A549 treated with dexamethasone at 1 μM for 4 hours (cell line): ENCODE measurements around the gene IARS2. TPM values are rescaled to one million over a fixed set of nuclear protein-coding genes. Genes with fewer than 3 reads are reported as not detected.

Source experiments
- total RNA-seq: library from RNA; stranded (reverse); fragments of 200-300 nt; extraction: Qiagen RNA extraction; gene quantifications from 5 replicates; pipeline ENCODE4 v1.2.3, GENCODE V29; 2022

Gene IARS2
- total RNA-seq = 97.7 to 116 TPM (median 109 TPM) in 5 replicates

GRCh38 chr1:220094016-220094911, at the start of gene IARS2:
IARS2 (plus strand) TSS chr1:220094132; CDS start chr1:220094217, 85 bp downstream.

GRCh38 chr1:220046052-220046930, 47.6 kb upstream of the IARS2 start, which contains the start of gene EPRS1:
EPRS1 (minus strand) TSS chr1:220046505; CDS start chr1:220046388, 117 bp downstream.

GRCh38 chr1:220089650-220090556, 4.0 kb upstream of the IARS2 start, which contains the start of gene BPNT1:
BPNT1 (minus strand) TSS chr1:220089788; CDS start chr1:220079846, 9,942 bp downstream.

Other genes starting within 250 kb of the IARS2 start
- gene SLC30A10, start 165.6 kb upstream of the IARS2 start, total RNA-seq = 0.05 to 0.11 TPM in 2 of 5 replicates, not detected in the others
- gene EPRS1, start 47.6 kb upstream of the IARS2 start, total RNA-seq = 74.4 to 82.4 TPM (median 79.0 TPM) in 5 replicates
- gene BPNT1, start 4.3 kb upstream of the IARS2 start, total RNA-seq = 15.7 to 18.2 TPM (median 16.7 TPM) in 5 replicates
- gene RAB3GAP2, start 178.3 kb downstream of the IARS2 start, total RNA-seq = 10.9 to 15.9 TPM (median 14.0 TPM) in 5 replicates